Fibroblast of lung (primary cell): ENCODE results near the gene RXFP1.

Experiments used
- EZH2 ChIP-seq: IDR thresholded peaks from 2 replicates; pipeline ENCODE4 v1.5.1; 2012; ENCODE audit warnings: low read length, control low read depth, mild to moderate bottlenecking; ENCODE audit errors: missing control alignments
- TF ChIP-seq, protein P1 (sequence below), 2 donors: IDR thresholded peaks in 1 of 2; conservative IDR thresholded peaks in 1 of 2; 1 replicate in 1 of 2; 2 replicates in 1 of 2; pipeline ENCODE4 v1.5.1; 2011 to 2012; ENCODE audit warnings: low read length in 2 of 2, control low read depth in 1 of 2, inconsistent platforms in 1 of 2, low read depth in 1 of 2, mild to moderate bottlenecking in 1 of 2

DNA sequence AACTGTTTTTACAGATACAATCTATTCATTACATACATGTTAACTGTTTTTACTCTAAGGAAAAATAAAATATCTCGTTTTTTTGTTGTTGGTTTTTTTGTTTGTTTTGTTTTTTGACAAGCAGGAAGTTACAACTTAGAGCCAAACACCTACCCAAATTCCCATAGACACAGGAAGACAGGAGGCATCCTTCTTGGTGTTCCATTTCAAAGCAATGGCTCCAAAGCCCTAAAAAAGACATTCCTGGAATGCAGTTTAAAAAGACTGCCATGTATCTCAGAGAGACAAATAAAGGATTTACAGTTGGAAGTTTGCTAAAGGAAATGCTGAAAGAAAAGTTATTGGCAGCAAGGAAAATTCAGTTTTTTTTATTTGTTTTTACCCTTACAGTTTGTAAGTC lies 167.1 kb downstream of the RXFP1 start:
- TF ChIP-seq, protein P1, sequence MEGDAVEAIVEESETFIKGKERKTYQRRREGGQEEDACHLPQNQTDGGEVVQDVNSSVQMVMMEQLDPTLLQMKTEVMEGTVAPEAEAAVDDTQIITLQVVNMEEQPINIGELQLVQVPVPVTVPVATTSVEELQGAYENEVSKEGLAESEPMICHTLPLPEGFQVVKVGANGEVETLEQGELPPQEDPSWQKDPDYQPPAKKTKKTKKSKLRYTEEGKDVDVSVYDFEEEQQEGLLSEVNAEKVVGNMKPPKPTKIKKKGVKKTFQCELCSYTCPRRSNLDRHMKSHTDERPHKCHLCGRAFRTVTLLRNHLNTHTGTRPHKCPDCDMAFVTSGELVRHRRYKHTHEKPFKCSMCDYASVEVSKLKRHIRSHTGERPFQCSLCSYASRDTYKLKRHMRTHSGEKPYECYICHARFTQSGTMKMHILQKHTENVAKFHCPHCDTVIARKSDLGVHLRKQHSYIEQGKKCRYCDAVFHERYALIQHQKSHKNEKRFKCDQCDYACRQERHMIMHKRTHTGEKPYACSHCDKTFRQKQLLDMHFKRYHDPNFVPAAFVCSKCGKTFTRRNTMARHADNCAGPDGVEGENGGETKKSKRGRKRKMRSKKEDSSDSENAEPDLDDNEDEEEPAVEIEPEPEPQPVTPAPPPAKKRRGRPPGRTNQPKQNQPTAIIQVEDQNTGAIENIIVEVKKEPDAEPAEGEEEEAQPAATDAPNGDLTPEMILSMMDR (conservative IDR thresholded peaks at IDR 0.05 in 1 of 2, IDR thresholded peaks at IDR 0.05 in 1 of 2; ENCODE audit: low read depth in 1 of 2, low read length in 2 of 2): no peak
- no peak for TF ChIP-seq EZH2
